SK-N-MC (cell line): ENCODE measurements around the gene KCNC3.
"Not testable (repeated sequence)": the region's sequence is repeated elsewhere in the genome, so short reads cannot be mapped to it uniquely, and the experiment has no call there.

Experiments
- DNase-seq: peaks from one replicate; pipeline ENCODE4 v3.0.0-alpha.2; 2011; ENCODE audit warnings: low read depth, low spot score
- H3K27ac ChIP-seq: fragments of 200-600 bp; sonication (generic); 2 replicates; pipeline ENCODE4 v1.5.1; 2016; ENCODE audit warnings: mixed run types
- H3K36me3 ChIP-seq: fragments of 200-600 bp; sonication (generic); 2 replicates; pipeline ENCODE4 v1.6.1; 2017; ENCODE audit warnings: antibody characterized with exemption, low read length, mixed read lengths; ENCODE audit not compliant: insufficient read depth
- H3K4me3 ChIP-seq: fragments of 200-600 bp; sonication (generic); 2 replicates; pipeline ENCODE4 v1.5.1; 2016
- H3K9ac ChIP-seq: fragments of 200-600 bp; sonication (generic); 2 replicates; pipeline ENCODE4 v1.8.0; 2017; ENCODE audit warnings: mixed run types, mixed read lengths; ENCODE audit not compliant: insufficient read length
- H3K9me3 ChIP-seq: fragments of 200-600 bp; sonication (generic); 2 replicates; pipeline ENCODE4 v1.6.1; 2017; ENCODE audit warnings: low read depth, mild to moderate bottlenecking, antibody characterized with exemption, low read length, moderate library complexity, mixed read lengths
- EZH2 ChIP-seq: fragments of 200-600 bp; sonication (generic); IDR thresholded peaks from one replicate; pipeline ENCODE4 v1.6.1; 2017; ENCODE audit warnings: antibody characterized with exemption
- FOXP2 ChIP-seq: optimal IDR thresholded peaks from 2 replicates; pipeline ENCODE3; 2011; ENCODE audit warnings: mild to moderate bottlenecking, moderate library complexity; ENCODE audit not compliant: insufficient read depth; ENCODE audit errors: extremely low read length, control extremely low read depth
- POLR2AphosphoS5 ChIP-seq: IDR thresholded peaks from 2 replicates; pipeline ENCODE4 v1.6.1; 2012; ENCODE audit warnings: mild to moderate bottlenecking, low read depth, low read length, borderline replicate concordance

The KCNC3 gene

DNA sequence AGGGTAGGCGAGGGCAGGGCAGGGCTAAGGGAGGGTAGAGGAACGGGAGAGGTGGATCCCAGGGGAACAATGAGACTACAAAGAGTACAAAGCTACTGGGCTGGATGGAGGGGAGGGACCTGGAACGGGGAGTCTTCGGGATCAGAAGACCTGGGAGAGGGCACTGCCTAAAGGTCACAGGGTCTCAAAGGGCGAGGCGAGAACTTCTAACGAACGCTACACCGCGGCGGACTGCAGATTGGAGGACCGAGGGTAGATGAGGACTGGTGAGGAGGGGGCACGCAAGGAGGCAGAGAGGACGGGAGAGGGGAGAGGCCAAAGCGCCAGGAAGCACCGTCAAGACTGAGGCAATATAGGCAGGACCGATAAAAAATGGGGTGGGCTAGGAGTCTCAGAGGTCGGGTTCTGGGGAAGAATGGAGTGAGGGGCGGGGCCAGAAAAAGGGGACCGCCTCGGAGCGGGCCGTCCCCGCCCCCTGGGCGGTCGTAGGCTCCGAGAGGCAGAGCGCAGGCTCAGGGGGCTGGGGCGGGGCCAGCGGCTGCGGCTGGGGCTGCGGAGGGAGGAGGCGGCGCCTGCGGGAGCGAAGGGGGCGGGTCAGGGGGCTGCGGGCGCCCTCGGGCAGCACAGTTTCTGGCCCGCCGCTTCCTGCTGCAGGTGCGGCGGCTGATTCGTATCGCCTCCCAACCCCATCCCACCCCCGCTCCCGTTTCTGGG is 1.3 kb upstream of the KCNC3 start:
- no peak for TF ChIP-seq FOXP2
- no peak for TF ChIP-seq POLR2AphosphoS5
- H3K36me3 ChIP-seq = no peaks in the 10 kb centered on the region
- H3K9me3 ChIP-seq = no peaks in the 10 kb centered on the region
- peak overlapping the region; percentile 67 for H3K4me3 ChIP-seq
- H3K27ac ChIP-seq = no peak overlapping the region
- H3K9ac ChIP-seq = no peak overlapping the region
- DNase-seq = no peak

DNA sequence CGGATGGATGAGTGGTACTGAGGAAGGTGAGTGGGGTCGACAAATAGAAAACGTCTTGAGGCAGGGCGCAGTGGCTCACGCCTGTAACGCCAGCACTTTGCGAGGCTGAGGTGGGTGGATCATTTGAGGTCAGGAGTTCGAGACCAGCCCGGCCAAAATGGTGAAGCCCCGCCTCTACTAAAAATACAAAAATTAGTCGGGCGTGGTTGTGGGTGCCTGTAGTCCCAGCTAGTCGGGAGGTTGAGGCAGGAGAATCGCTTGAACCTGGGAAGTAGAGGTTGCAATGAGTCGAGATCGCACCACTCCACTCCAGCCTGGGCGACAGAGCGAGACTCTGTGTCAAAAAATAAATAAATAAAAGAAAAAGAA is 733 bp upstream of the KCNC3 start:
- H3K4me3 ChIP-seq = peak overlapping the region; percentile 68
- H3K36me3 ChIP-seq, H3K9ac ChIP-seq, H3K9me3 ChIP-seq, H3K27ac ChIP-seq, DNase-seq: not testable (repeated sequence)

DNA sequence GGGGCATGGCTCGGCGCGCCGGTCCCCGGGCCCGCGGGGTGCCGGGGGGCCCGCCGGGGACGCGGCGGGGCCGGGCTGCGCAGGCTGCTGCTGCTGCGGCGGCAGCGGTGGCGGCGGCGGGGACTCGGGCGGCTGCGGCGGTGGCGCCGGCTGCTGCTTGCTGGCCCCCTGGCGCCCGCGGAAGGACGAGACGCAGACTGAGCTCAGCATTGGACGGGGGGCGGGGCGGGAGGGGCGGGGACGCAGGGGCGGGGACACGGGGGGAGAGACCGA is 368 bp downstream of the KCNC3 start:
- H3K4me3 ChIP-seq = no peak overlapping the region
- DNase-seq = no peak
- H3K36me3 ChIP-seq = no peaks in the 10 kb centered on the region
- H3K9ac ChIP-seq = no peak overlapping the region
- H3K27ac ChIP-seq = no peak overlapping the region
- H3K9me3 ChIP-seq = no peaks in the 10 kb centered on the region
- no peak for TF ChIP-seq POLR2AphosphoS5
- no peak for TF ChIP-seq FOXP2
- TF ChIP-seq EZH2 = no peak

DNA sequence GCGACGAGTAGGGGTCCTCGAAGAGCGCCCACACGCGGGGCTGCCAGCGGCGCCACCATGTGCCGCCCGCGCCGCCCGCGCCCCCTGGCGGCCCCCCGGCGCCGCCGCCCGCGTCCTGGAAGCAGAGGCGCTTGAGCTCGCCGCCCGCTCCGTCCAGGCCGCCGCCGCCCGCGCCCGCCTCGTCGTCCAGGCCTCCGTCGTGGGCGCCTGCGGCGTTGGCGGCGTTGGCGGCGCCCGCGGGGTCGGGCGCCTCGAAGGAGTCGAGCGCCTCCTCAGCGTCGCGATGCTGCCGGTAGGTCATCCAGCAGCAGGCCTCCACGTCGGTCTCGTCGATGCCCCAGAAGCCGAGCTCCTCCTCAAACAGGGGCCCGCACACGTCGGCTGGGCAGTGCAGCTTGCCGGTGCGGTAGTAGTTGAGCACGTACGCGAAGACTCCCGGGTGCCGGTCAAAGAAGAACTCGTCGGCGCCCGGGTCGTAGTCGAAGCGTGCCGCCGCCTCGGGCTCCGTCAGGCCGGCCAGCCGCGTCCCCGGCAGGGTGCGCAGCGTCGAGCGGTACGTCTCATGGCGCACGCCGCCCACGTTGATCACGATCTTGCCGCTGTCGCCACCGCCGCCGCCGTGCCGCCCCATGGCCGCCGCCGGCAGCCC is 829 bp downstream of the KCNC3 start:
- no peak for DNase-seq
- TF ChIP-seq FOXP2 (no peak), EZH2 (no peak), POLR2AphosphoS5 (no peak)
- H3K36me3 ChIP-seq = no peaks in the 10 kb centered on the region
- H3K27ac ChIP-seq = no peak overlapping the region
- H3K4me3 ChIP-seq = peak overlapping the region; percentile 54; the same call in 1 of the 2 replicates
- no peak overlapping the region for H3K9ac ChIP-seq
- H3K9me3 ChIP-seq = no peaks in the 10 kb centered on the region

DNA sequence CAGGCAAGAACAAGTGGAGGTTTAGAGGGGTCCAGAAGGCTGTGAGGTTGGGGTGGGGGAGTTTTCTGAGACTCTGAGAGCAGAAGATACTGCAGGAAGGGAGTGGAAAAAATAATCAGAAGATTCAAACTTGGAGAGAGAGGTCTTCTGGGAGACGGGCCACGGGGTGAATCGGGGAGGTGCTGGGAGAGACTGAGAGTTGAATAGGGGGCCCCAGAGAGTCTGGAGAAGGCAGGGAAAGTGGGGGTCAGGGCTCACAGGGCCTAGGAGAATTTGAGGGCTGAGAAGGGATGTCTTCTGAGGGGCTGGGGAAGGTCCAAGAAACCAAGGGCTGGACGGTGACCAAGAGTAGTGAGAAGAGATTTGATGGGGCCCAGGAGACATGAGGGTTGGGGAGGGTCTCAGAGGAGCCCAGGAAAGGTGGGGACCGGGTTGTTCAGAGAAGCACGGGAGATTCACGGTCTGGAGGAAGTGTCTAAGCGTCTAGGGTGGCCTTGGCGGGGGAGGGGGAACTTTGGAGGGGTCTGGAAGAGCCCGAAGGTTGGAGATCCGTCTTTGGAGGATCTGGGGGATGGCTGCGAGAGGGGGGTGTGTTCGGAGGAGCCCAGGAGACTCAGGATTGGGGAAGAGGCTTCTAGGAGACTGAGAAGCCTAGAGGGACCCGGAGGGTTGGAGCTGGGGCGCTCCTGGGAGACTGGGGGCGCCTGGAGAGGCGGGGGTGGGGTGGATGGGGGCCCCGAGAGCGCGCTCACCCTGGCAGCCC is 1.5 kb downstream of the KCNC3 start:
- no peak overlapping the region for H3K27ac ChIP-seq
- H3K9ac ChIP-seq = no peak overlapping the region
- no peak overlapping the region for H3K4me3 ChIP-seq
- TF ChIP-seq EZH2 (no peak), POLR2AphosphoS5 (no peak), FOXP2 (no peak)
- no peaks in the 10 kb centered on the region for H3K9me3 ChIP-seq
- H3K36me3 ChIP-seq = no peaks in the 10 kb centered on the region
- DNase-seq = no peak

DNA sequence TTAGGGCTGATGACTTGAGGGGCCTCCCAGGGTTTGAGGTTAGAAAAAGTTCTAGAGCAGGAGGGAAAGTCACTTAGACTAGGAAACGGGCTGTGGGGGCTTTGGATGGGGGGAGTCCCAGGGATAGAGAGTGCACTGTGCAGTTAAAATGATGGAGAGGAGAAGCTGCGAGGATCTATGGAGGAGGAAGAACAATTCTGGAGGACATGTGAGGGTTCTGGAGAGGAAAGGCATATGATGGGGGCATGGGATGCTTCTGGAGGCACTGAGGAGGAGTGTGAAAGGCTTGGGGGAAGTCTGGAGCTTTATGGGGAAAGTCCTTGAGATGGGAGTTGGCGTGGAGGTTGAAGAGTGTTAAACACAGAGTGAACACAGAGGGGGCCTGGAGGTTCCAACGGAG is 2.2 kb downstream of the KCNC3 start:
- TF ChIP-seq EZH2 (no peak), FOXP2 (no peak), POLR2AphosphoS5 (no peak)
- H3K4me3 ChIP-seq = no peak overlapping the region
- no peak overlapping the region for H3K9ac ChIP-seq
- H3K36me3 ChIP-seq = no peaks in the 10 kb centered on the region
- DNase-seq = no peak
- H3K27ac ChIP-seq = no peak overlapping the region
- H3K9me3 ChIP-seq = no peaks in the 10 kb centered on the region

DNA sequence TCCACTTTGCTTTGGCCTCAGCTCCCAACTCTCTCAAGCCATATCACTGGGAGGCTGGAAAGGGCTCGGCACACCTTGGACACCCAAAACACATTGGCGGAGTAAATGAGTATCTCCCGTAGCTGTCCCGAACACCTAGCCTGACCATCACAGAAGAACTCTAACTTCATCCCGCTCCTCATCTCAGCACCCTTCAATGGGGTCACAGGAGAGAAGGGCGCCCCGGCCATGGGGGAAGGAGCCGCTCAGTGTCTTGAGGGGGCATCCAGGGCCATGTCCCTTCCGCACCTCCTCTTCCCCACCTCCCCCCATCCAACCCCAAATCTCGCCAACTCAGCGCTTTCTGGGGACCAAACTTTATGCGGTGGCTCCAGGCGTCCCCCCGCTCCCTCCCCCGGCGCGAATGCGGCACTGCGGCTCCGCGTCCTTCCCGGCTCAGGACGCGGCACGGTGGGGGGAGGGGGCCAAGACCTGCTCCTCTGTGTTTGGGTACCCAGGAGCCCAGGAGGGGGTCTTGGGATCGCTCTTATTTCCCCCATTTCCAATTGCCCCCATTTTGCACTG is 3.0 kb downstream of the KCNC3 start:
- Histone ChIP-seq H3K27ac (no peak overlapping the region), H3K9ac (no peak overlapping the region), H3K4me3 (no peak overlapping the region), H3K9me3 (no peaks in the 10 kb centered on the region), H3K36me3 (no peaks in the 10 kb centered on the region)
- DNase-seq = no peak
- TF ChIP-seq POLR2AphosphoS5 = no peak
- TF ChIP-seq FOXP2 = no peak
- TF ChIP-seq EZH2 = no peak

DNA sequence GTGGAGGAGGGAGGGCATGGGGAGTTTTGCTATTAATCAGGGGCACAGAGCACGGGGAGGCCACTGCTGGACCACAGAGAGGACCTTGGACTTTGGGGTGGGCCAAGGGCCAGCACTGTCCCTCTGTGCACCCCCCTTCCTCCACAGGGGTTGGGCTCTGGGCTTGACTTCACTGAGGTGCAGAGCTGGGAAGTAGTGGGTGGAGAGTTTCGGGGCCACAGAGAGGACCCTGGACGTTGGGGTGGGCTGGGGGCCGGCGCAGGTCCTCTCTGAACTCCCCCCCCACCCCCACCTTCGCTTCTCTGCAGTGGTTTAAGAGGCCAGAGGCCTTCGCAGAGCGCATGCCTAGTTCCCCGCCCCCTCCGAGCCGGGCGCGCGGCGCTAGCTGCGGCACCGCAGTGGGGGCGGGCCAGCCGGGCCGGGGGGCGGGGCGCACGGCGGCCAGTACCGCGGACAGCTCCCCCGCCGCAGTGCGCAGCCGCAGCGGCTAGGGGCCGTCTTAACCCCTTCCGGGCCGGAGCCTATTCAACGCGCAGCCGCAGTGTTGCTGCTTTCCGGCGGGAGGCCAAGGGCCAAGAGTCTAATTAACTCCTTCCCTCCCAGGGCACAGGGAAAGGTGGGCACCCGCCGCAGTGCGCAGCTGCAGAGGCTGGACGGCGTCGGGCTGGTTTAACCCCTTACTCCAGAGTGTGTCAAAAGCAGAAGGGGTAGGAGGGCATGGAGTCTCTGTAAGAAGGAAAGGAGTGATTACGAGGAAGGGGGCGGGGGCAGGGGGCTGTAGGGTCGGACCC is 3.7 kb downstream of the KCNC3 start:
- H3K9me3 ChIP-seq = no peaks in the 10 kb centered on the region
- no peak for DNase-seq
- no peak overlapping the region for H3K9ac ChIP-seq
- H3K27ac ChIP-seq = no peak overlapping the region
- no peaks in the 10 kb centered on the region for H3K36me3 ChIP-seq
- TF ChIP-seq POLR2AphosphoS5 (no peak), EZH2 (no peak), FOXP2 (no peak)
- H3K4me3 ChIP-seq = no peak overlapping the region; the same call in 1 of the 2 replicates
